ENCODE data around the gene STAT5B. TPM values are rescaled to one million over a fixed set of nuclear protein-coding genes. Genes with fewer than 3 reads are reported as not detected.

Gene STAT5B
- total RNA-seq, 1 experiment from 2014 or later = 7.1 TPM

DNA sequence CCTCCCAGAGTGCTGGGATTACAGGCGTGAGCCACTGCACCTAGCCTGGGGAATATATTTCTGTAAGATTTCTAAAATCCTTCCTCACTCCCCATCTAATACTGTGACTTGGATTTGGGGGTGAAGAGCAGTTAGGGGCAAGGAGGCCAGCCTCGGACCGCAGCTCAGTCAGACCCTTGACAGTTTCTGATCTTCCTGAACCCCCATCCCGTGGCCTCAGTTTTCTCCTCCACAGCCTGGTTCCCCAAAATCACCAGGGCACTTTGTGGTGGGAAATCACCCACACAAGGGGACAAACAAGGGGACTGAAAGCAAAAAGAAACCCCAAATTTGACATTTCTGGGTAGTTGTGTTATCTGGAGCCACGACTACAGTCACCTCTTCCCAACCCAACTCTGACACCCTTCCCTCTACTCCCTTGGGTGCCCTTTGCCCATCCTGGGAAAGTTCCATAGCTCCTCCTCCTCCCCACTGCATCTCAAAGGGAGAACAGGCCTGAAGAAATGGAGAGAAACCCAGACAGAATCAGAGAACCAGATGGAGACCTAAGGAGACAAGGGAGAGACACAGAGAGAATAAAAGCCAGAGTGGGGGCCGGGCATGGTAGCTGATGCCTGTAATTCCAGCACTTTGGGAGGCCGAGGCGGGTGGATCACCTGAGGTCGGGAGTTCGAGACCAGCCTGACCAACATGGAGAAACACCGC, 9.3 kb upstream of the STAT5B start:
- no peaks in the 10 kb centered on the region for H4K20me1 ChIP-seq (ENCODE audit: insufficient read depth)
- H3K9ac ChIP-seq (ENCODE audit: low read length) = no peak overlapping the region
- ChIA-PET POLR2A (no interaction called here), RAD21 (ENCODE audit: low non-redundant PET in 1 of 2, low total read pairs in 2 of 2, uncharacterized antibody in 2 of 2, unreplicated experiment in 2 of 2) (interaction anchor here in 1 of 2 experiments (0.7 kb wide), 1 partner anchor 19 kb away, joined by 3 read pairs; no protein-coding TSS in a partner anchor), CTCF (no interaction called here)
- ATAC-seq (no peak), DNase-seq (ENCODE audit: low read depth, low spot score) (no peak)
- no peaks in the 10 kb centered on the region for H3K36me3 ChIP-seq (ENCODE audit: control insufficient read depth in 1 of 2, insufficient read depth in 2 of 2, low read length in 2 of 2)
- no peak overlapping the region for H3K4me3 ChIP-seq (replicated peaks in 1 of 2; ENCODE audit: low read depth in 1 of 2, low read length in 2 of 2)
- no peak for TF ChIP-seq YY1 (IDR thresholded peaks at IDR 0.05; ENCODE audit: extremely low read depth, insufficient replicate concordance, low read depth, low read length)
- TF ChIP-seq FOSL1 (IDR thresholded peaks at IDR 0.05; ENCODE audit: low read depth) = no peak
- TF ChIP-seq CBX3 (IDR thresholded peaks at IDR 0.05; ENCODE audit: low read depth) = no peak
- no peak for TF ChIP-seq REST (IDR thresholded peaks at IDR 0.05; ENCODE audit: low read depth)
- no peak for TF ChIP-seq ZBTB33 (IDR thresholded peaks at IDR 0.05; ENCODE audit: extremely low read depth, insufficient replicate concordance, low read length)
- TF ChIP-seq EGR1 (IDR thresholded peaks at IDR 0.05; ENCODE audit: low read depth) = no peak
- no peak overlapping the region for H3K4me2 ChIP-seq (ENCODE audit: low read length)
- intact Hi-C loops (cut with micrococcal nuclease) = no loop called here
- H2AFZ ChIP-seq (ENCODE audit: low read depth, low read length, poor library complexity, severe bottlenecking) = no peak overlapping the region
- no peak overlapping the region for H3K27ac ChIP-seq (ENCODE audit: low read depth, low read length)
- no TSS peak for BruUV-seq (replicated peaks)
- no peaks in the 10 kb centered on the region for H3K9me3 ChIP-seq (ENCODE audit: control insufficient read depth in 1 of 2, insufficient read depth in 1 of 2, low read depth in 1 of 2, low read length in 2 of 2)
- H3K27me3 ChIP-seq (ENCODE audit: insufficient read depth, low read length) = no peaks in the 10 kb centered on the region
- H3K9me2 ChIP-seq (ENCODE audit: insufficient read depth) = no peaks in the 10 kb centered on the region
- H3K79me2 ChIP-seq (ENCODE audit: insufficient read depth, low read length) = no peaks in the 10 kb centered on the region
- no peaks in the 10 kb centered on the region for H3K4me1 ChIP-seq (ENCODE audit: control insufficient read depth in 1 of 2, insufficient read depth in 2 of 2, low read length in 2 of 2)

All from HCT116 (cell line).